Measurements from ENCODE around the gene GRPR.
"Not testable (repeated sequence)": the region's sequence is repeated elsewhere in the genome, so short reads cannot be mapped to it uniquely, and the experiment has no call there.

Gene GRPR

DNA sequence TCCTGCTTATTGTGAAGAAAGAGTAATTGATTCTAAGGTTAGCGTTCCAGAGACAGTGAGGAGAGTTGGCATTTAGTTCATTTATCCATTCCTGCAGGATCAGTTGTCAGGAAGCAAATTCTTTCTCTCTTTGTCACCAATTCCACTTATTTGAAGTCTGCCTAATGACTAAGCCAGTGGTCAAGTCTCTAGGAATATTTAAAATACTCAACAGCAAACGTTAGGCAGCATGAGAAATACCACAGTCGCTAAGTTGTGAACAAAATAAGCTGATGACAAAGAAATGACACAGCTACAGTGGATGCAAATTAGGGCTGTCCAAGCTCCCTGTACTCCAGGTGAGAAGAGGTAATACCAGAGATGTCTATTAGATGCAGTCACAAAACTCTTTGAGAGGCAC is 37.4 kb downstream of the GRPR start:
- TF ChIP-seq, protein P1, sequence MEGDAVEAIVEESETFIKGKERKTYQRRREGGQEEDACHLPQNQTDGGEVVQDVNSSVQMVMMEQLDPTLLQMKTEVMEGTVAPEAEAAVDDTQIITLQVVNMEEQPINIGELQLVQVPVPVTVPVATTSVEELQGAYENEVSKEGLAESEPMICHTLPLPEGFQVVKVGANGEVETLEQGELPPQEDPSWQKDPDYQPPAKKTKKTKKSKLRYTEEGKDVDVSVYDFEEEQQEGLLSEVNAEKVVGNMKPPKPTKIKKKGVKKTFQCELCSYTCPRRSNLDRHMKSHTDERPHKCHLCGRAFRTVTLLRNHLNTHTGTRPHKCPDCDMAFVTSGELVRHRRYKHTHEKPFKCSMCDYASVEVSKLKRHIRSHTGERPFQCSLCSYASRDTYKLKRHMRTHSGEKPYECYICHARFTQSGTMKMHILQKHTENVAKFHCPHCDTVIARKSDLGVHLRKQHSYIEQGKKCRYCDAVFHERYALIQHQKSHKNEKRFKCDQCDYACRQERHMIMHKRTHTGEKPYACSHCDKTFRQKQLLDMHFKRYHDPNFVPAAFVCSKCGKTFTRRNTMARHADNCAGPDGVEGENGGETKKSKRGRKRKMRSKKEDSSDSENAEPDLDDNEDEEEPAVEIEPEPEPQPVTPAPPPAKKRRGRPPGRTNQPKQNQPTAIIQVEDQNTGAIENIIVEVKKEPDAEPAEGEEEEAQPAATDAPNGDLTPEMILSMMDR (IDR thresholded peaks at IDR 0.05; ENCODE audit: borderline replicate concordance, insufficient read depth, low read depth, low read length) = no peak
- no peak overlapping the region for H3K4me3 ChIP-seq (ENCODE audit: low read depth, low read length)

DNA sequence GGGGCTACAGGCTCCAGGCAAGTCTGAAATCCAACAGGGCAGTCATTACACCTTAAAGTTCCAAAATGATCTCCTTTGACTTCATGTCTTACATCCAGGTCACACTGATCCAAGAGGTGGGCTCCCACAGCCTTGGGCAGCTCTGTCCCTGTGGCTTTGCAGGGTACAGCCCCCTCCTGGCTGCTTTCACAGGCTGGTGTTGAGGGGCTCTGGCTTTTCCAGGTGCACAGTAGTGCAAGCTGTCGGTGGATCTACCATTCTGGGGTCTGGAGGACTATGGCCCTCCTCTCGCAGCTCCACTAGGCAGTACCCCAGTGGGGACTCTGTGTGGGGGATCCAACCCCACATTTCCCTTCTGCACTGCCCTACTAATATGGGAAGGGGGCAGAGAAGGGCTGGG is 37.8 kb downstream of the GRPR start:
- H3K4me3 ChIP-seq (ENCODE audit: low read depth, low read length) = not testable (repeated sequence)

DNA sequence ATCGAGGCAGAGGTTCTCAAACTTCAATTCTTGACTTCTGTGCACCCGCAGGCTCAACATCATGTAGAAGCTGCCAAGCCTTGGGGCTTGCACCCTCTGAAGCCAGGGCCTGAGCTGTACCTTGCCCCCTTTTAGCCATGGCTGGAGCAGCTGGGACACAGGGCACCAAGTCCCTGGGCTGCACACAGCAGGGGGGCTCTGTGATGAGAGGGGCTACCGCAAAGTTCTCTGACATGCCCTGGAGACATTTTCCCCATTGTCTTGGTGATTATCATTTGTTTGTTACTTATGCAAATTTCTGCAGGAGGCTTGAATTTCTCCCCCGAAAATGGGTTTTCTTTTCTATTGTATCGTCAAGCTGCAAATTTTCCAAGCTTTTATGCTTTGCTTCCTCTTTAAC is 39.0 kb downstream of the GRPR start:
- TF ChIP-seq, protein P1 (IDR thresholded peaks at IDR 0.05; ENCODE audit: borderline replicate concordance, insufficient read depth, low read depth, low read length) = no peak
- no peak overlapping the region for H3K4me3 ChIP-seq (ENCODE audit: low read depth, low read length)

DNA sequence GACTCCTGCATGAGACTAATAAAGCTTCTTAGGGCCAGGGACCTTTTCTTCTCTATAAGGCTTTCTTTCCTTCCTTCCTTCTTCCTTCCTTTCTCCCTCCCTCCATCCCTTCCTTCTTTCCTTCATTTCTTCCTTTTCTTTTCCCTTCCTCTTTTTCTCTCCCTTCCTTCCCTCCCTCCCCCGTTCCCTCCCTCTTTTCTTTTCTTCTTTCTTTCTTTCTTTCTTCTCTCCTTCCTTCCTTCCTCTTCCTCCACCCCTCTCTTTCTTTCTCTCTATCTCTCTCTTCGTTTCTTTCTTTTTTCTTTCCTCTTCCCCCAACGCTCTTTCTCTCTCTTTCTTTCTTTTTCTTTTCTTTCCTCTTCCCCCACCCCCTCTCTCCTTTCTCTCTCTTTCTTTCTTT is 41.4 kb downstream of the GRPR start:
- TF ChIP-seq, protein P1 (IDR thresholded peaks at IDR 0.05; ENCODE audit: borderline replicate concordance, insufficient read depth, low read depth, low read length) = no peak
- H3K4me3 ChIP-seq (ENCODE audit: low read depth, low read length) = no peak overlapping the region

DNA sequence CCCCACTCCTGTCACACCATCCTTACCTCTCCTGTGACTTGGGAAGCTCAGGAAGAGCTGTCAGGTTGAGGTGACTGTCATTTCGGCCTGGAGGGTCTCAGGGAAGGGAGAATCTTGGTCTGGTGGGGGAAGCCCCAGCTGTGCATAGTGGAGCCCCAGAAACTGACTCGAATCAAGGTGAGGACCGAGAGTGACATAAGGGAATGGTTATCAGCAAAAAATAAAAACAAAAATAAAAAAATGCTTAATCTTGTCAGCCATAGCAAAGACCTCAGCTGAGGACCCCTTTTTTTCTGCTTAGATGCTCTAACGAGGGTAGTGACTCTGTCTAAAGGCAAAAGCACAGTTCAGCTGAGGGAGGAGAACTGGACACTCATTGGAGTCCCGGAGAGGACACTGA is 43.8 kb downstream of the GRPR start, which contains the start of gene MAGEB17:
MAGEB17 (plus strand) TSS at position 301 of the 400 bp plus-strand sequence. CDS start 2,902 bp downstream, outside the sequence.
- TF ChIP-seq, protein P1 (IDR thresholded peaks at IDR 0.05; ENCODE audit: borderline replicate concordance, insufficient read depth, low read depth, low read length) = no peak
- no peak within 1 kb of the TSS for H3K4me3 ChIP-seq (ENCODE audit: low read depth, low read length)

DNA sequence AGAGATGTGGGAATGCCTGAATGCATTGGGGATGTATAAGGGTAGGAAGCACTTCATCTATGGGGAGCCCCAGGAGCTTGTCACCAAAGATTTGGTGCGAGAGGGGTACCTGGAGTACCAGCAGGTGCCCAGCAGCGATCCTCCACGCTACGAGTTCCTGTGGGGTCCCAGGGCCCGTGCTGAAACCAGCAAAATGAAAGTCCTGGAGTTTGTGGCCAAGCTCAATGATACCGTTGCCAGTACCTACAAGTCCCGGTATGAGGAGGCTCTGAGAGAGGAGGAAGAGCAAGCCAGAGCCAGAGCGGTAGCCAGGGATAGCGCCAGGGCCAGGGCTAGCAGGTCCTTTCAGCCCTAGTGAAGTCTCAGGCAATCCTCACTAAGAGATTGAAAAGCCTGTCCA is 47.7 kb downstream of the GRPR start:
- H3K4me3 ChIP-seq (ENCODE audit: low read depth, low read length) = no peak overlapping the region
- TF ChIP-seq, protein P1 (IDR thresholded peaks at IDR 0.05; ENCODE audit: borderline replicate concordance, insufficient read depth, low read depth, low read length) = no peak

DNA sequence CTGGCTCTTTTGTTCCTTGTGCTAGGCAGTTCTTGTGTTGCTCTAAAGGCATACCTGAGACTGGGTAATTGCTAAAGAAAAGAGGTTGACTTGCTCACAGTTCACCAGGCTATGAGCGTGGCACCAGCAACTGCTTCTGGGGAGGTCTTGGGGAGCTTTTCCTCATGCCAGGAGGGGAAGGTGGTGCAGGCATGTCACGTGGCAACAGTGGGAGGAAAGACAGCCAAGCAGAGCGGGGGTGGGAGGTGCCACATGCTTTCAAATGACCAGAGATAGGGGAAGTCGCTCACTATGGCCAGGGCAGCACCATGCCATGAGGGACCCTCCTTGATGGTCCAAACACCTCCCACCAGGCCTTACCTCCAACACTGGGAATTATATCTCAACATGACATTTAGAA is 48.6 kb downstream of the GRPR start:
- TF ChIP-seq, protein P1 (IDR thresholded peaks at IDR 0.05; ENCODE audit: borderline replicate concordance, insufficient read depth, low read depth, low read length) = no peak
- H3K4me3 ChIP-seq (ENCODE audit: low read depth, low read length) = no peak overlapping the region

DNA sequence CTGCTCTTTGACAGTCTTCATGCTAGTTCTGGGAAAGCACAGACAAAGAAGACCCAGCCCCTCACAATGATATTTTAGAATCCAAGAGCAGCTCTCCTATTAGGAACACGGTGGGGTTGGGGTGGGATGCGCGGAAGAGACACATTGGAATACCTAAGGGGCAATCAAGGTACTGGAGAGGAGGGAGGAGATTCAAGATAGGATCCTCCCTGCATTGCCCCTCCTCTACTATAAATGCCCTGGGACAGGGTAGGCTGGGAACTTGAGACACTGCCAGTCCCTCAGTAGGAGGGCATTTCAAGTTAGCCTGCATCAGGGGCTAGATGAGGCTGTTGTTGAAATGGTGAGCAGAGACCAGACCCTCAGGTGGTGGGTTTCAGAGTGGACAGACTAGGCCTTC is 49.0 kb downstream of the GRPR start:
- no peak overlapping the region for H3K4me3 ChIP-seq (ENCODE audit: low read depth, low read length)
- TF ChIP-seq, protein P1 (IDR thresholded peaks at IDR 0.05; ENCODE audit: borderline replicate concordance, insufficient read depth, low read depth, low read length) = no peak

Data from GM12875 (cell line).